Measurements from ENCODE around the gene CNFN. TPM values are rescaled to one million over a fixed set of nuclear protein-coding genes. Genes with fewer than 3 reads are reported as not detected.

The CNFN gene
- total RNA-seq, 1 donor from 2014 or later = 1.9 TPM

- Mint-ChIP-seq H3K27me3 (ENCODE audit: low read depth) (peaks cover 21% of the 10 kb centered on the region), H3K36me3 (peaks cover 7% of the 10 kb centered on the region), H3K4me3 (no peak overlapping the region), H3K9me3 (no peaks in the 10 kb centered on the region), H3K4me1 (no peaks in the 10 kb centered on the region), H3K27ac (no peak overlapping the region)
- no peak for DNase-seq (ENCODE audit: low spot score in 2 of 2, unreplicated experiment in 2 of 2)
- TF ChIP-seq CTCF (IDR thresholded peaks at IDR 0.05; ENCODE audit: unreplicated experiment) = no peak
Measured at GRCh38 chr19:42380155-42380554, 9.9 kb downstream of the CNFN start.

GRCh38 chr19:42378225-42379215 lies 11.6 kb downstream of the CNFN start:
- Mint-ChIP-seq H3K36me3 (peaks cover 14% of the 10 kb centered on the region), H3K27ac (no peak overlapping the region), H3K27me3 (ENCODE audit: low read depth) (peaks cover 21% of the 10 kb centered on the region), H3K4me1 (no peaks in the 10 kb centered on the region), H3K4me3 (no peak overlapping the region), H3K9me3 (no peaks in the 10 kb centered on the region)
- TF ChIP-seq CTCF (IDR thresholded peaks at IDR 0.05; ENCODE audit: unreplicated experiment) = no peak
- no peak for DNase-seq (ENCODE audit: low spot score in 2 of 2, unreplicated experiment in 2 of 2)

- no peak overlapping the region for H3K27ac Mint-ChIP-seq
- H3K9me3 Mint-ChIP-seq = no peaks in the 10 kb centered on the region
- H3K36me3 Mint-ChIP-seq = peaks cover 14% of the 10 kb centered on the region
- no peak for TF ChIP-seq CTCF (IDR thresholded peaks at IDR 0.05; ENCODE audit: unreplicated experiment)
- no peak for DNase-seq (ENCODE audit: low spot score in 2 of 2, unreplicated experiment in 2 of 2)
- H3K27me3 Mint-ChIP-seq (ENCODE audit: low read depth) = peaks cover 4% of the 10 kb centered on the region
- H3K4me3 Mint-ChIP-seq = no peak overlapping the region
- H3K4me1 Mint-ChIP-seq = no peaks in the 10 kb centered on the region
Measured at GRCh38 chr19:42376177-42376555, 13.9 kb downstream of the CNFN start.

GRCh38 chr19:42375415-42376176 lies 14.5 kb downstream of the CNFN start:
- Mint-ChIP-seq H3K27me3 (ENCODE audit: low read depth) (peaks cover 4% of the 10 kb centered on the region), H3K36me3 (peaks cover 14% of the 10 kb centered on the region), H3K4me1 (no peaks in the 10 kb centered on the region), H3K4me3 (no peak overlapping the region), H3K27ac (no peak overlapping the region), H3K9me3 (no peaks in the 10 kb centered on the region)
- DNase-seq (ENCODE audit: low spot score in 2 of 2, unreplicated experiment in 2 of 2) = no peak
- no peak for TF ChIP-seq CTCF (IDR thresholded peaks at IDR 0.05; ENCODE audit: unreplicated experiment)

GRCh38 chr19:42374826-42375376 lies 15.2 kb downstream of the CNFN start:
- no peaks in the 10 kb centered on the region for H3K4me1 Mint-ChIP-seq
- no peak overlapping the region for H3K4me3 Mint-ChIP-seq
- peaks cover 16% of the 10 kb centered on the region for H3K36me3 Mint-ChIP-seq
- no peak overlapping the region for H3K27ac Mint-ChIP-seq
- no peaks in the 10 kb centered on the region for H3K9me3 Mint-ChIP-seq
- TF ChIP-seq CTCF (IDR thresholded peaks at IDR 0.05; ENCODE audit: unreplicated experiment) = no peak
- DNase-seq (ENCODE audit: low spot score in 2 of 2, unreplicated experiment in 2 of 2) = no peak
- H3K27me3 Mint-ChIP-seq (ENCODE audit: low read depth) = peaks cover under 1% of the 10 kb centered on the region
